Type B pancreatic cell (in vitro differentiated cells): ENCODE results near the gene C22orf39. TPM values are rescaled to one million over a fixed set of nuclear protein-coding genes. Genes with fewer than 3 reads are reported as not detected.

Experiments used
- DNase-seq: peaks from one replicate; pipeline ENCODE4 v3.0.0; 2021; ENCODE audit warnings: mixed read lengths; ENCODE audit not compliant: unreplicated experiment; ENCODE audit errors: extremely low spot score
- H3K27ac Mint-ChIP-seq: 2 replicates; pipeline ENCODE4 v1.8.0; 2021; ENCODE audit warnings: mild to moderate bottlenecking, mixed read lengths
- H3K27me3 Mint-ChIP-seq: 2 replicates; pipeline ENCODE4 v1.8.0; 2021; ENCODE audit warnings: mixed read lengths
- H3K36me3 Mint-ChIP-seq: 2 replicates; pipeline ENCODE4 v1.8.0; 2021; ENCODE audit warnings: mixed read lengths
- H3K4me1 Mint-ChIP-seq: one replicate; pipeline ENCODE4 v1.8.0; 2021; ENCODE audit warnings: mixed read lengths; ENCODE audit not compliant: unreplicated experiment
- H3K4me3 Mint-ChIP-seq: 2 replicates; pipeline ENCODE4 v1.8.0; 2021; ENCODE audit warnings: mild to moderate bottlenecking, mixed read lengths
- H3K9me3 Mint-ChIP-seq: 2 replicates; pipeline ENCODE4 v1.8.0; 2021; ENCODE audit warnings: mixed read lengths
- CTCF ChIP-seq: fragments of 200-600 bp; sonication (generic); conservative IDR thresholded peaks from 2 replicates; pipeline ENCODE4 v1.5.0; 2021; ENCODE audit warnings: antibody characterized with exemption, mild to moderate bottlenecking
- total RNA-seq: library from RNA; stranded (reverse); gene quantifications from 2 replicates; pipeline ENCODE4 v1.2.1, GENCODE V29; 2021; ENCODE audit warnings: low replicate concordance

Gene C22orf39
- total RNA-seq, 1 donor from 2014 or later: 30.3 TPM

- Mint-ChIP-seq H3K36me3 (peaks cover 13% of the 10 kb centered on the region), H3K4me3 (no peak overlapping the region), H3K9me3 (no peaks in the 10 kb centered on the region), H3K27ac (no peak overlapping the region), H3K4me1 (no peaks in the 10 kb centered on the region), H3K27me3 (no peaks in the 10 kb centered on the region)
- no peak for TF ChIP-seq CTCF
- DNase-seq: no peak
Measured at GRCh38 chr22:19393704-19394103, 53.8 kb downstream of the C22orf39 start.

Other genes starting within 250 kb of the C22orf39 start
- 2.4 and 11.6 TPM in 2 replicates for gene CLTCL1, start 156.0 kb downstream of the C22orf39 start, total RNA-seq
- 38.3 and 43.3 TPM in 2 replicates for gene HIRA, start 16.0 kb downstream of the C22orf39 start, total RNA-seq
- 21.4 and 24.7 TPM in 2 replicates for gene MRPL40, start 15.2 kb downstream of the C22orf39 start, total RNA-seq
- 52.4 and 56.1 TPM in 2 replicates for gene UFD1, start 31.5 kb upstream of the C22orf39 start, total RNA-seq
- 10.6 and 19.0 TPM in 2 replicates for gene CDC45, start 32.2 kb upstream of the C22orf39 start, total RNA-seq
- 1.00 and 2.2 TPM in 2 replicates for gene CLDN5, start 76.7 kb upstream of the C22orf39 start, total RNA-seq